AG04450 (cell line): ENCODE measurements around the gene EMC9. TPM values are rescaled to one million over a fixed set of nuclear protein-coding genes. Genes with fewer than 3 reads are reported as not detected.

Experiments used
- CTCF ChIA-PET: fragments of 300-600, 350-600 bp; formaldehyde crosslinking; extraction: SDS; loops from one replicate; lab custom pipeline; 2022; ENCODE audit warnings: antibody characterized with exemption, inconsistent platforms; lab: Charles Lee
- POLR2A ChIA-PET: fragments of 350-600 bp; formaldehyde crosslinking; extraction: SDS; loops from one replicate; lab custom pipeline; 2021; ENCODE audit warnings: antibody characterized with exemption, inconsistent platforms; lab: Yijun Ruan, JAX
- DNase-seq: peaks from one replicate; pipeline ENCODE4 v3.0.0-alpha.2; 2011; ENCODE audit warnings: low read depth, low spot score
- H3K27ac ChIP-seq: one replicate; pipeline ENCODE4 v1.5.1; 2012; ENCODE audit warnings: low read depth, low read length, control low read depth
- H3K27me3 ChIP-seq: one replicate; pipeline ENCODE4 v1.6.0; 2012; ENCODE audit warnings: low read length; ENCODE audit not compliant: control insufficient read depth, insufficient read depth
- H3K4me3 ChIP-seq: 2 replicates; pipeline ENCODE4 v1.5.1; 2011; ENCODE audit warnings: mild to moderate bottlenecking, low read depth, low read length, control low read depth
- H3K9me3 ChIP-seq: 2 replicates; pipeline ENCODE4 v1.5.1; 2012; ENCODE audit warnings: low read length; ENCODE audit not compliant: control insufficient read depth, insufficient read depth
- polyA plus RNA-seq: library from polyadenylated mRNA; depleted of rRNA; stranded (reverse); fragments of >200 nt; gene quantifications from 2 replicates; pipeline ENCODE4 v1.2.3, GENCODE V29; 2011
- TF ChIP-seq, protein P1 (sequence below): IDR thresholded peaks from 2 replicates; pipeline ENCODE4 v1.5.1; 2011; ENCODE audit warnings: low read depth, low read length, control low read depth, inconsistent platforms

Gene EMC9
- polyA plus RNA-seq, 1 experiment: 4.4 TPM

DNA sequence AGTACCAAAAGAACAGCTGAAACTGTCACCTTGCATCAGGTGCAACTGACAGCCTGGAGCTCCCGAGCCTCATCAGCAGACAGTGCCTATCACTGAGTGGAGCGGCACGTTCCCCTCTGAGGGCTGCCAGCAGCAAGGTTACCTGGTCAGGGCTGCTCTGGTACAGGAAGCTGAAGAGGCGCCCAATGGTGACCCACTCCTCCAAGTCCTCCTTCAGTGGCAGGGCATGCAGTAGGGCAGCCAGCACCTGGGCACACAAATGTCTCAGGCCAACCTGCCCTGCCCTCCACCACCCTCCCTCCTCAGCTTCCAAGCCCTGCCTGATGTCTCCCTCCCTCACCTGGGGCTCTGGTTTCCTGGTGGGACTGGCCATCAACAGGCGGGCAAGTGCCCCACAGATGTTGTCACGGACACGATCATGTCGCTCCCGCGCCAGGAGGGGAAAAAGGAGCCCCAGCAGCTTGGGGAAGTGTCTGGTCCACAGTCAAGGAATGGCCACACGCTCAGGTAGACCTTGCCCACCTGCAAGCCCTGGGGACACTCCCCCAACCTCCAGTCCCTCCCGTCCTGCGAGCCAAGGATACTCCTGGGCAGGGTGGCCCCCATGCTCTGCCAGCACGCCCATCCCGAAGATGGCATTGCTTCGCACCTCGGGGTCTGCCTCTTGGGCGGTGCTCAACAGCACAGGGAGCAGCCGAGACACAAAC, 40.1 kb upstream of the EMC9 start:
- ChIA-PET CTCF (interaction anchor here (2.0 kb wide), 1 partner anchor 20 kb away, joined by 6 read pairs; the partner anchor contains the start of gene IRF9), POLR2A (interaction anchor here (0.6 to 1.1 kb wide), 2 partner anchors 12 to 38 kb away, joined by 4 to 5 read pairs; no protein-coding TSS in a partner anchor)
- no peak for DNase-seq
- TF ChIP-seq, protein P1, sequence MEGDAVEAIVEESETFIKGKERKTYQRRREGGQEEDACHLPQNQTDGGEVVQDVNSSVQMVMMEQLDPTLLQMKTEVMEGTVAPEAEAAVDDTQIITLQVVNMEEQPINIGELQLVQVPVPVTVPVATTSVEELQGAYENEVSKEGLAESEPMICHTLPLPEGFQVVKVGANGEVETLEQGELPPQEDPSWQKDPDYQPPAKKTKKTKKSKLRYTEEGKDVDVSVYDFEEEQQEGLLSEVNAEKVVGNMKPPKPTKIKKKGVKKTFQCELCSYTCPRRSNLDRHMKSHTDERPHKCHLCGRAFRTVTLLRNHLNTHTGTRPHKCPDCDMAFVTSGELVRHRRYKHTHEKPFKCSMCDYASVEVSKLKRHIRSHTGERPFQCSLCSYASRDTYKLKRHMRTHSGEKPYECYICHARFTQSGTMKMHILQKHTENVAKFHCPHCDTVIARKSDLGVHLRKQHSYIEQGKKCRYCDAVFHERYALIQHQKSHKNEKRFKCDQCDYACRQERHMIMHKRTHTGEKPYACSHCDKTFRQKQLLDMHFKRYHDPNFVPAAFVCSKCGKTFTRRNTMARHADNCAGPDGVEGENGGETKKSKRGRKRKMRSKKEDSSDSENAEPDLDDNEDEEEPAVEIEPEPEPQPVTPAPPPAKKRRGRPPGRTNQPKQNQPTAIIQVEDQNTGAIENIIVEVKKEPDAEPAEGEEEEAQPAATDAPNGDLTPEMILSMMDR: no peak
- H3K4me3 ChIP-seq: no peak overlapping the region
- no peak overlapping the region for H3K27ac ChIP-seq
- H3K27me3 ChIP-seq: no peaks in the 10 kb centered on the region
- no peaks in the 10 kb centered on the region for H3K9me3 ChIP-seq

DNA sequence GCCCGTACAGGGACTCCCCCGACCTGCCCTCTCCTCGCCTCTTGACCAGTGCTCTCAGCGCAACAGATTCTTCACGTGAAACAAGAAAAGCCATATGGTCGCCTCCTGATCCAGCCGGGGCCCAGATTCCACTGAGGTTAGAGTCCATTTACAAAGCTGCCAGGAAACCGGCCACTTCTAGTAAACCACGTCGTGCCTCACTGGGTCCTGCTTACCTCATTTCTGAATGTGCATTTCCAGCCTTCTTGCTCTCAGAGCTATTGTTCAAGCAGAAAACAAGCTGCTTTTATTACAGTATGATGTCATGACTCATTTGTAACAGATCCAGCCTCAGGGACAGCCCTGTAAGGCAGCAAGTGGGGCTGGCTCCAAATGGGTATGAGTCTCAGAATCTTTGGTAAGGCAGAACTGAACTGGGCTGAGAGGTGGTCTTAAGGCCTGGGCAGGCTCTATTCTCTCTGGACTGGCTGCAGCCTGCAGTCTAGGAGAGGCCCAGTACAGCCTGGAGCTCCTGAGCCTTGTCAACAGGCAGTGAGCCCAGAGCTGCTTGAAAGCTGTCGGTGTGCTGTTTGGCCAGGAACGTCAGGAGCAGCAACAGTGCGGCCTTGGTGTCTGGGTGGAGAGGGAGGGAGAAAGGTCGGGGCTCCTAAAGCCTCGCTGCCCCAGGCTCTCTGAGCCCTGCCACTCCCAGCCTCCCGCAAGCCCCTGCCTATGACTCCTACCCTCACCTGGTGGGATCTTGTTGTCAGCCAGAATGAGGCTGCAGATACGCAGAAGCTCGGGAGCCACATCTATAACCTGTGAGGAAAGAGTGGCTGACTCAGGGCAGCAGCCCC, 38.8 kb upstream of the EMC9 start:
- Histone ChIP-seq H3K27ac (peak overlapping the region; percentile 61), H3K27me3 (no peaks in the 10 kb centered on the region), H3K4me3 (no peak overlapping the region), H3K9me3 (no peaks in the 10 kb centered on the region)
- POLR2A ChIA-PET: interaction anchor here (0.6 to 1.4 kb wide), 5 partner anchors 8 to 191 kb away, joined by 3 to 4 read pairs (median 3); partner anchors contain the start of genes CHMP4A, DHRS4L2 and IPO4
- CTCF ChIA-PET: interaction anchor here (0.9 to 2.0 kb wide), 2 partner anchors 19 to 154 kb away, joined by 3 to 6 read pairs; partner anchors contain the start of gene IRF9
- peak; percentile 27 for DNase-seq
- TF ChIP-seq, protein P1: no peak

DNA sequence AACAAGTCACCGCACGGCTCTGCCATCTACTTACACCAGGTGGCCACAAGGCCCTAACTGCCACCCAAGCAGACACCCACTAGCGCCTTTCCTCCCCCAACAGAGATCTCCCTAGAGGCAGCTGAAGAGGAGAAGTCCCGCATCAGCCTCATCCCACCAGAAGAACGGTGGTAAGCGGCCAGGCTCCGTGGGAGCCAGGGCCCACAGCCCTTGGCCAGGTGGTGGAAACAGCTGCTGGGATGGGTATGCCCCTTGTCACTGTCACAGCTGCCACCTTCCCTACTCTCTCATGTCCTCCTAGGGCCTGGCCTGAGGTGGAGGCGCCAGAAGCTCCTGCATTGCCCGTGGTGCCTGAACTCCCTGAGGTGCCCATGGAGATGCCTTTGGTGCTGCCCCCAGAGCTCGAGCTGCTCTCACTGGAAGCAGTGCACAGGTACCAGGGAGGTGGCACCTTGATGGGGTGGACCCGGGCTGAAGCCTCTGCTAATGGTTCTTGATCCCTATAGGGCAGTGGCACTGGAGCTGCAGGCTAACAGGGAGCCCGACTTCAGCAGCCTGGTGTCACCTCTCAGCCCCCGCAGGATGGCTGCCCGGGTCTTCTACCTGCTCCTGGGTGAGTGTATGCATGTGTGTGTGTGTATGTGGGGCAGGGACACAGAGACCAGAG, 38.0 kb upstream of the EMC9 start:
- POLR2A ChIA-PET: interaction anchor here (0.6 to 1.4 kb wide), 4 partner anchors 9 to 191 kb away, joined by 3 to 4 read pairs (median 4); partner anchors contain the start of genes CHMP4A, DHRS4L2 and IPO4

DNA sequence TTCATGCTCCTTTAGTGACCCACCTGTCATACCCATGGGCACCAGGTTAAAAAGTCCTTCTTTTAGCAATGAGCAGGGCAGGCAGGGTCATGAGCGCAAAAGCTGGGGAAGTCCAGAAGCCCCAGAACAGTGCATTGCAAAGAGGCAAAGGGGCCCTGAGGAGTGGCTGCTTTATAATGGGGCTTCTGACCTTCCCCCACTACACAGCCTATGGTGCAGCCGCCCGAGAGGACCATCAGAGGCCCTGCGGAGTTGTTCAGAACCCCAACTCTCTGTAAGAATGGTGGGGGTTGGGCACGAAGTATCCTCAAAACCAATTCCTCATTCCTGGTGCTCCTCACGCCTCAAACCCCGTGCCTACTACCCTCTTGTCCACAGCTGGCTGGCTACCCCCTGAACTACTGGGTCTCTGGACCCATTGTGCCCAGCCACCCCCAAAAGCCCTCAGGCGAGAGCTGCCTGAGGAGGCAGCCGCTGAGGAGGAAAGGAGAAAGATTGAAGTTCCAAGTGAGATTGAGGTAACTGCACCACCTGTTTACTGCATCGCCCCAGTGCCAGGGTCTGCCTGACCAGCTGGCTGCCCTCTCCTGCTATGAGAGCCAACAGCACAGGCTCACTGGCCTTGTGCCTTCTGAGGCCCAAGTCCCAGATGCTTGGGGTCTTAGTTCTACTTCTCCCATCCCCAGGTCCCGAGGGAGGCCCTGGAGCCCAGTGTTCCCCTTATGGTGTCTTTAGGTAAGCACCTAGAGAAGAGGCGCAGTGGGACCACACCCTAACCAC, 37.2 kb upstream of the EMC9 start:
- DNase-seq: no peak
- CTCF ChIA-PET: no interaction called here

More for the DNA sequence above, 38.0 kb upstream of the EMC9 start:
- Histone ChIP-seq H3K9me3 (no peaks in the 10 kb centered on the region), H3K4me3 (no peak overlapping the region), H3K27me3 (no peaks in the 10 kb centered on the region), H3K27ac (peak overlapping the region; percentile 61)
- DNase-seq: no peak
- TF ChIP-seq, protein P1: no peak
- CTCF ChIA-PET: interaction anchor here (0.9 to 2.0 kb wide), 2 partner anchors 18 to 155 kb away, joined by 3 to 6 read pairs; partner anchors contain the start of gene IRF9

More for the DNA sequence above, 37.2 kb upstream of the EMC9 start:
- Histone ChIP-seq H3K4me3 (no peak overlapping the region), H3K27ac (no peak overlapping the region), H3K9me3 (no peaks in the 10 kb centered on the region), H3K27me3 (no peaks in the 10 kb centered on the region)
- TF ChIP-seq, protein P1: no peak
- POLR2A ChIA-PET: no interaction called here
